CD4-positive, CD25-positive, alpha-beta regulatory T cell (primary cell): ENCODE measurements around the gene CAB39L. TPM values are rescaled to one million over a fixed set of nuclear protein-coding genes. Genes with fewer than 3 reads are reported as not detected.

Source experiments
- ATAC-seq, 2 donors: fragments of 150-1000 bp; cut with Tn5 transposase; one replicate each; pipeline ENCODE4 v1.10.0; 2021; ENCODE audit warnings: low read depth in 2 of 2, moderate number of reproducible peaks in 2 of 2, moderate library complexity in 1 of 2
- DNase-seq, 3 donors: peaks; one replicate each; pipeline versions ENCODE4 v3.0.0 to v3.0.0-alpha.2; 2012 to 2022; ENCODE audit warnings: mixed read lengths in 1 of 3
- H3K27ac ChIP-seq: one replicate; pipeline ENCODE4 v1.7.0; 2013; ENCODE audit warnings: mild to moderate bottlenecking, low read length; ENCODE audit not compliant: insufficient read depth, poor library complexity, severe bottlenecking
- H3K27me3 ChIP-seq: one replicate; pipeline ENCODE4 v1.7.0; 2013; ENCODE audit warnings: low read length; ENCODE audit not compliant: control insufficient read depth, insufficient read depth
- H3K36me3 ChIP-seq: one replicate; pipeline ENCODE4 v1.7.0; 2013; ENCODE audit warnings: mild to moderate bottlenecking, low read length, moderate library complexity; ENCODE audit not compliant: control insufficient read depth, insufficient read depth
- H3K4me1 ChIP-seq: 2 replicates; pipeline ENCODE4 v1.7.0; 2013; ENCODE audit warnings: mild to moderate bottlenecking, low read length; ENCODE audit not compliant: insufficient read depth, control insufficient read depth, poor library complexity, severe bottlenecking
- H3K4me3 ChIP-seq: one replicate; pipeline ENCODE4 v1.7.0; 2013; ENCODE audit warnings: low read depth, mild to moderate bottlenecking, low read length, moderate library complexity
- H3K9me3 ChIP-seq, 2 experiments: 1 replicate in 1 of 2; 2 replicates in 1 of 2; pipeline ENCODE4 v1.7.0; 2013; ENCODE audit warnings: low read length in 2 of 2, mild to moderate bottlenecking in 1 of 2, moderate library complexity in 1 of 2; ENCODE audit not compliant: control insufficient read depth in 2 of 2
- H3K27ac Mint-ChIP-seq, 3 donors: one replicate each; pipeline ENCODE4 v1.8.0; 2020 to 2022; ENCODE audit warnings: mild to moderate bottlenecking in 3 of 3, mixed read lengths in 3 of 3, moderate library complexity in 2 of 3
- H3K27me3 Mint-ChIP-seq: one replicate; pipeline ENCODE4 v1.8.0; 2022; ENCODE audit warnings: mild to moderate bottlenecking, mixed read lengths
- H3K36me3 Mint-ChIP-seq: one replicate; pipeline ENCODE4 v1.8.0; 2020; ENCODE audit warnings: mixed read lengths
- H3K4me1 Mint-ChIP-seq, 4 donors: one replicate each; pipeline ENCODE4 v1.8.0; 2020 to 2022; ENCODE audit warnings: mixed read lengths in 4 of 4, mild to moderate bottlenecking in 1 of 4
- H3K4me3 Mint-ChIP-seq, 4 donors: one replicate each; pipeline ENCODE4 v1.8.0; 2020 to 2022; ENCODE audit warnings: mild to moderate bottlenecking in 4 of 4, mixed read lengths in 4 of 4, moderate library complexity in 3 of 4
- H3K9me3 Mint-ChIP-seq, 7 donors: one replicate each; pipeline ENCODE4 v1.8.0; 2020 to 2022; ENCODE audit warnings: mixed read lengths in 7 of 7, mild to moderate bottlenecking in 3 of 7, moderate library complexity in 2 of 7
- polyA plus RNA-seq, 4 donors: library from polyadenylated mRNA; unstranded; fragments of 300-500 nt; fragmentation: Illumina TruSeq; gene quantifications; one replicate each; pipeline ENCODE4 v1.2.3, GENCODE V29; 2021
- total RNA-seq: library from RNA; stranded (reverse); gene quantifications from one replicate; pipeline ENCODE4 v1.2.3, GENCODE V29; 2022

CAB39L gene
- total and polyA plus RNA-seq, 5 donors from 2014 or later: 3.0 to 13.9 (median 7.3) TPM

DNA sequence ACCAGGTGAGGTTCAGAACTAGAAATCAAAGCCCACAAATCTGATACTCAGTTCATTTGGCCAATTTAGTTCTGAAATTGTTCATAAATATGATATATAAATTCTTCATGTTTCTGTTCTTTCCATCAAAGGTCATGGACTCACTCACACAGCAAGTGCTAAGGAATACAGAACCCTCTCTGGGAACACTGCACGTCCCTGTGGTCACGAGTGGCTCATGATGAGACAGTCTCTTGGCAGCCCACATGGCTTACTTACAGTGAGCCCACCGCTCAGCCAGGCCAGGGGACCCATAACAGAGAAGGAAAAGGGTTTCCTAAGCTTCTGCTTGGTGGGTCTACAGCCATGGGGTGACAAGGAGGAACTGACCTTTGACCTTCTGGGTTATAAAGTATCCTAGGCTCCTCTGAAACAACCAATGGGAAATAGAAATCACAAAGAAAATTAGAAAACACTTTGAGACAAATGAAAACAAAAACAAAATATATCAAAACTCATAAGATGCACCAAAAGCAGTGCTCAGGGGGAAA, 128.8 kb downstream of the CAB39L start:
- H3K9me3 ChIP-seq: no peaks in the 10 kb centered on the region
- no peak overlapping the region for H3K4me3 ChIP-seq
- ATAC-seq: no peak

DNA sequence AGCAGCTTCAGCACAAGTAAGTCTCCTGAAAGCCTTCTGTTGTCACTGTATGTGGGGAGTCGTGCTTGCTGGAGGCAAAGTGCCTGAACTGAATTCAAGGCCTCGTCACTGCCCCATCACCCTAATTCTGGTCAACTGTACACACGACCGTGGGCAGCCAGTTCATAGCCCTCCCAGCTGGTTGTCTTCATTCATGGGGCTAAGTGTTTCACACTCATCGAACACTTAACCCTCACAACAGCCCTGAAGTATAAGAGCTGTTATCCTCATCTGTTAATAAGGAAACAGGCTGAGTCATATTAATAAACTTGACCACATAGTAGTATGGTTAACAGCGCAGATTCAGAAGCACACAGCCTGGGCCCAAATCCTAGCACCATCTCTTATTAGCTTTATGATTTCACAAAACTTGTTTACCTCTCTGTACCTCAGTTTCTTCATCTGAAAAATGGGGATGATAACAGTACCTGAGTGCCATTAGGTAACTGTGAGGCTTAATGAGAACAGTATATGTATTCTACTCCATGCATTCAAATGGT, 129.5 kb downstream of the CAB39L start:
- DNase-seq (no peak), ATAC-seq (no peak)
- no peaks in the 10 kb centered on the region for H3K36me3 ChIP-seq
- Mint-ChIP-seq H3K27ac (no peak overlapping the region), H3K9me3 (no peaks in the 10 kb centered on the region), H3K4me3 (no peak overlapping the region), H3K27me3 (no peaks in the 10 kb centered on the region), H3K36me3 (peaks cover 27% of the 10 kb centered on the region), H3K4me1 (no peaks in the 10 kb centered on the region)
- no peaks in the 10 kb centered on the region for H3K9me3 ChIP-seq
- H3K27ac ChIP-seq: no peak overlapping the region
- no peak overlapping the region for H3K4me3 ChIP-seq
- H3K27me3 ChIP-seq: no peaks in the 10 kb centered on the region
- no peaks in the 10 kb centered on the region for H3K4me1 ChIP-seq

More for the DNA sequence above, 128.8 kb downstream of the CAB39L start:
- DNase-seq: no peak
- Histone ChIP-seq H3K36me3 (no peaks in the 10 kb centered on the region), H3K27me3 (no peaks in the 10 kb centered on the region), H3K27ac (no peak overlapping the region), H3K4me1 (no peaks in the 10 kb centered on the region)
- Mint-ChIP-seq H3K36me3 (peaks cover 22% of the 10 kb centered on the region), H3K27me3 (no peaks in the 10 kb centered on the region), H3K4me3 (no peak overlapping the region), H3K27ac (no peak overlapping the region), H3K4me1 (no peaks in the 10 kb centered on the region), H3K9me3 (no peaks in the 10 kb centered on the region)

DNA sequence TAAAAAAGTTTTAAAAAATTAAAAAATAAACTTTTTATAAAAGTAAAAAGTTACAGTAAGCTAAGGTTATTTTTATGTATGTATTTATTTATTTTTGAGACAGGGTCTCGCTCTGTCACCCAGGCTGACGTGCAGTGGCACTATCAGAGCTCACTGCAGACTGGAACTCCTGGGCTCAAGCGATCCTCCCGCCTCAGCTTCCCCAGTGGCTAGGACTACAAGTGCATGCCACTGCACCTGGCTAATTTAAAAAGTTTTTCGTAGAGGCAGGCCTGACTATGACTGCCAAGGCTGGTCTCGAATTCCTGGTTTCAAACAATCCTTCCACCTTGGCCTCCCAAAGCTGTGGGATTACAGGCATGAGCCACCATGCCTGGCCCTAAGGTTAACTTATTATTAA, 132.0 kb downstream of the CAB39L start:
- no peak overlapping the region for H3K4me3 Mint-ChIP-seq
- peaks cover 18% of the 10 kb centered on the region for H3K36me3 Mint-ChIP-seq
- H3K4me1 Mint-ChIP-seq: no peaks in the 10 kb centered on the region
- H3K27me3 Mint-ChIP-seq: no peaks in the 10 kb centered on the region
- Histone ChIP-seq H3K4me1 (no peaks in the 10 kb centered on the region), H3K9me3 (no peaks in the 10 kb centered on the region), H3K27me3 (no peaks in the 10 kb centered on the region), H3K27ac (no peak overlapping the region), H3K36me3 (no peaks in the 10 kb centered on the region), H3K4me3 (no peak overlapping the region)
- no peak overlapping the region for H3K27ac Mint-ChIP-seq
- no peak for DNase-seq
- no peaks in the 10 kb centered on the region for H3K9me3 Mint-ChIP-seq
- ATAC-seq: no peak

DNA sequence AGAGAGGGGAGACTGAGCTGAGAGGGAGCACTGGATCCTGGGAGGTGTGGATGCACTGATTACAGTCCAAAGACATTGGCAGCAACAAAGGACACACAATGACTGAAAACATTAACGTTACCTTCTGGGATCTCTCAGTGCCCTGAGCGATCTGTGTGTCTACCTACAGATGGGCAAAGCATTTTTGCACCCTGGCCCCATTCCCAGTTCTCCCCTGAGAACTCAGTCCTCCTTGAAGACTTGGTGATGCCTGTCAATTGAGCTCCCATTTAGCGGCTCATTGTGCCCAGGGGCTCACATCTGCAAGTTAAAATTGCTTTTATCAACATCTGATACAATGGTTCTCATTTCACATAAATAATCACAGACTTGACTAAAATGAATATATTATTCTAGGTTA, 133.6 kb downstream of the CAB39L start:
- Histone ChIP-seq H3K9me3 (no peaks in the 10 kb centered on the region), H3K4me3 (no peak overlapping the region), H3K27ac (no peak overlapping the region), H3K4me1 (no peaks in the 10 kb centered on the region), H3K36me3 (no peaks in the 10 kb centered on the region), H3K27me3 (no peaks in the 10 kb centered on the region)
- ATAC-seq (no peak), DNase-seq (no peak)
- Mint-ChIP-seq H3K4me3 (no peak overlapping the region), H3K36me3 (peaks cover 9% of the 10 kb centered on the region), H3K27me3 (no peaks in the 10 kb centered on the region), H3K4me1 (no peaks in the 10 kb centered on the region), H3K9me3 (no peaks in the 10 kb centered on the region), H3K27ac (no peak overlapping the region)

DNA sequence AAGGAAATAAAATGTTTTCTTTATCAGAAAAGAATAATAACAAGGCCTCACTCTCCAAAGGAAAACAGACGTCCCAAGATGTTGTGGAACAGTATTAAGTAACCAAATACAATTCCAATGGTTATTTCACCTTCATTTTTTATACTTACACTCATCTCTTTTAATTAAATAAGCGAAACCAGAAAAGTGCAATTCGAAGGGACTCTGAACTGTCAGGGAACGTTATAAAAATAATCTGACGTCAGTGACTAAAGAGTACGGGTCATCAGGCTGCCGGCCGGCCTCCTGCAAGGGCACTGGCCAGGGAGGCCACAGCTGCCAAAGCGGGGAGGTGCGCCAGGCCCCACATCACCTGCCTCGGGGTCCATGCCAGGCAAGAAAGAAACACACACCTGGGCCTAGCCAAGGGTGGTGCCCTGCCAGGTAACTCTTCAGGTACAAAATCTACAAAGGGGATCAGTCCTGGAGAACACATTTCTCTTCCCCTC, 134.9 kb downstream of the CAB39L start:
- Mint-ChIP-seq H3K36me3 (peaks cover 9% of the 10 kb centered on the region), H3K4me1 (no peaks in the 10 kb centered on the region), H3K27me3 (no peaks in the 10 kb centered on the region), H3K4me3 (no peak overlapping the region), H3K27ac (no peak overlapping the region), H3K9me3 (no peaks in the 10 kb centered on the region)
- DNase-seq (no peak), ATAC-seq (no peak)
- Histone ChIP-seq H3K27me3 (no peaks in the 10 kb centered on the region), H3K4me1 (no peaks in the 10 kb centered on the region), H3K27ac (no peak overlapping the region), H3K9me3 (no peaks in the 10 kb centered on the region), H3K4me3 (no peak overlapping the region), H3K36me3 (no peaks in the 10 kb centered on the region)

DNA sequence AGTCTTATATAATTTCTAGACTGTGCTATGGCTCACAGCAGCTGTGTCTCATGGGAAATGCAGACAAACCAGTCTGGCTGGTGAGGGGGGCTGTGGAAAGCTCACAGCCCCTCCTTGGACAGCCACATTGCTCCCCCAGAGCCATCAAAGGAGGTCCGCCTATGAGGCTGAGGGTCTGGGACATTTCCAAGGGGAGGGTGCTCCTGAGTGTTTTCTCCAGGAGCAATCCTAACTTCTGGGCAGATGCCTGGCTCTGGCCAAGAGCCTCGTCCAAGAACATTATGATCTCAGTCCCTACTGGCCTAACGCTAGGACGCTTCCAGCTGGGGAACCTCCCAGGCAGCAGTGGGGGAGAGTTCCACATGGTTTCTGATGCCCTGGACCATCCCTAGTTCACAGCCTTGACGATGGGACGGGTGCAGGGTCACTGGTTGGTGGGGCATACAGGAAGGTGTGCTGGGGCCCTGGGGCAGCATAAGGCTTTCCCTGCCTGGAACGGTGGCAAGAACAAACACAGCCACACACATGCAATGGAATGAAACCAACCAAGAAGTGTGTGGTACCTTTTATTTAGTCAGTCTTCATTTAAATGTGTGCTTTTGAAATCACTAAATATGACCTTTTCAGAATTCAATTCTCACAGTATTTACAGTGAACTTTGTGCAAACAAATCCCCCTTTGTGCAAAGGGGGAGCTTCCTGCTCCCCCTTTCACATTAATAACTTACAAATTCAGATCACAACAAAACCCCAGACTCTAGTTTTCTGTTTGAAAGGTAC, 135.6 kb downstream of the CAB39L start:
- no peaks in the 10 kb centered on the region for H3K36me3 ChIP-seq
- H3K27ac ChIP-seq: no peak overlapping the region
- H3K4me3 Mint-ChIP-seq: no peak overlapping the region
- H3K27me3 Mint-ChIP-seq: no peaks in the 10 kb centered on the region
- H3K27ac Mint-ChIP-seq: no peak overlapping the region
- no peaks in the 10 kb centered on the region for H3K27me3 ChIP-seq
- peaks cover 9% of the 10 kb centered on the region for H3K36me3 Mint-ChIP-seq
- ATAC-seq (no peak), DNase-seq (no peak)
- no peaks in the 10 kb centered on the region for H3K9me3 ChIP-seq
- no peaks in the 10 kb centered on the region for H3K9me3 Mint-ChIP-seq
- no peak overlapping the region for H3K4me3 ChIP-seq
- H3K4me1 Mint-ChIP-seq: no peaks in the 10 kb centered on the region
- no peaks in the 10 kb centered on the region for H3K4me1 ChIP-seq

DNA sequence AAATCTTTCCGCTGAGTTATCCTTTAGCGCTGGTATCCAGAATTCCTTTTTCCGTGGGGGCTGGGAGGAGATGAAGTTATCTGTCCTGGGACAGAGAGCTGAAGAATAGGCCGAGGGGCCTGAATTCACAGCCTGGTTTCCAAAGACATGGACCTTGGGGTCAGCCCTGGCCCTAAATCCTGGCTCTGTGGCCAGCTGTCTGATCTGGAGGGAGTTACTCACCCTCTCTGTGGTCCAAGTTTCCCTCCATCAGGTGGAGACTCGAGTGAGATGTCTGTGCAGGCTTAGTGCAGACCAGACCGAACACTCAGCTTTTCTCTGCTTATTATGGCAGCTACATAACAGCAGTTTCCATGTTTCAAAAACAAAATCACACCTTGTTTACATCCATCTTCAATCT, 136.5 kb downstream of the CAB39L start:
- Histone ChIP-seq H3K4me3 (no peak overlapping the region), H3K36me3 (no peaks in the 10 kb centered on the region), H3K27me3 (no peaks in the 10 kb centered on the region), H3K27ac (no peak overlapping the region), H3K4me1 (no peaks in the 10 kb centered on the region), H3K9me3 (no peaks in the 10 kb centered on the region)
- H3K36me3 Mint-ChIP-seq: peaks cover 9% of the 10 kb centered on the region
- no peaks in the 10 kb centered on the region for H3K27me3 Mint-ChIP-seq
- no peak overlapping the region for H3K27ac Mint-ChIP-seq
- peaks cover 0 to 3% (median 0%) of the 10 kb centered on the region in 4 donors for H3K4me1 Mint-ChIP-seq
- H3K9me3 Mint-ChIP-seq: no peaks in the 10 kb centered on the region
- no peak for ATAC-seq
- DNase-seq: no peak
- no peak overlapping the region for H3K4me3 Mint-ChIP-seq
